ENCODE results near the gene ATAD3A.

Gene ATAD3A

DNA sequence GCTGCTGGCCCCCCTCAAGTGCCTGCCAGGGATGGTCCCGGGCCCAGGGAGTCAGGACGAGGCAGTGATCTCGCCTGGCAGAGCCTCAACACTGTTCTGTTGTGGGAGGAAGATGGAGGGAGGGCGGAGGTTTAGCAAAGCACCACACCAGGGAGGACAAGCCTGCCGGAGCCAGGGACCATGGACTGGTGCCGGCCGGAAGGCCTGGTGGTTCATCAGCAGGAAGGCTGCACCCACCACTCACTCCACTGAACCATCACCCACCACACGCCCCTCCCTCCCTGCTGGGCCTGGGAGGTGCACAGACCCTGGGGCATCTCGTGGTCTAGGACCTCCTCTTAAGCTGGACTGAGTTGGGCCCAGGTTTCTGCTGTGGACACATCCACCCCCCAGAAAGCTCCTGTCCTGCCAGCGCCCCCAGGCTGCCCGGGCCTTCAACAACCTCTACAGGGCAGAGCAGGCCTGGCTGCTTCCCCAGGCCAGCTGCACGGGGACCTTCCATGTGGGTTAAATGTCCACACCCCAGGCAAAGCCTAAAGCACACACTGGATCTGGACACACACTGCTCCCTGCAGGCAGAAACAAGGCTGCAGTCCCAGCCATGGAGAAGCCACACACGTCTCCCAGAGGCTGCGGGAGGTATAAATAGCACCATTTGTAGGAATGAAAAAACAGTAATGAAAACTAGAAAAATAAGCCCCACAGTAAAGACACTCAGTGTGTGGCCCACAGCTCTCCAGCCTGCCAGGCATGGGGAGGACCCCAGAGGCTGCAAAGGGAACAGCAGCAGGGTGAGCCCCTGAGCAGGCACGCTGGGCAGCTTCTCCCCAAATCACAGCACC is 38.9 kb downstream of the ATAD3A start:
- ChIA-PET POLR2A (no interaction called here), CTCF (no interaction called here)
- Histone ChIP-seq H3K4me1 (ENCODE audit: control insufficient read depth, insufficient read depth, low read length) (no peaks in the 10 kb centered on the region; the same call in 1 of the 2 replicates), H3K9me3 (ENCODE audit: control insufficient read depth, insufficient read depth, low read depth, low read length) (no peaks in the 10 kb centered on the region), H3K4me3 (ENCODE audit: low read depth, low read length) (no peak overlapping the region), H3K36me3 (ENCODE audit: control insufficient read depth in 2 of 2, insufficient read depth in 1 of 2, low read length in 2 of 2) (peaks cover 4 to 54% of the 10 kb centered on the region in 2 experiments; a peak in 2 of 3 replicates), H3K27ac (ENCODE audit: extremely low read depth, low read depth, low read length) (peak overlapping the region; percentile 25; the same call in 1 of the 2 replicates)
- TF ChIP-seq KLF8 (tag by site-specific recombination; IDR thresholded peaks at IDR 0.05) (no peak), ZNF660 (tag by site-specific recombination; IDR thresholded peaks at IDR 0.05) (0 out of 2 replicates have a peak, but pooled peaks have one; percentile 18), GLIS2 (tag by site-specific recombination; IDR thresholded peaks at IDR 0.05) (peak; percentile 32; the same call in 1 of the 2 replicates), ZNF394 (tag by site-specific recombination; IDR thresholded peaks at IDR 0.05; ENCODE audit: borderline replicate concordance) (peak; percentile 14; the same call in 1 of the 2 replicates), ZIC2 (tag by site-specific recombination; IDR thresholded peaks at IDR 0.05) (peak; percentile 57), GLIS1 (tag by site-specific recombination; IDR thresholded peaks at IDR 0.05) (peak; percentile 84)
- TF ChIP-seq, protein P1, sequence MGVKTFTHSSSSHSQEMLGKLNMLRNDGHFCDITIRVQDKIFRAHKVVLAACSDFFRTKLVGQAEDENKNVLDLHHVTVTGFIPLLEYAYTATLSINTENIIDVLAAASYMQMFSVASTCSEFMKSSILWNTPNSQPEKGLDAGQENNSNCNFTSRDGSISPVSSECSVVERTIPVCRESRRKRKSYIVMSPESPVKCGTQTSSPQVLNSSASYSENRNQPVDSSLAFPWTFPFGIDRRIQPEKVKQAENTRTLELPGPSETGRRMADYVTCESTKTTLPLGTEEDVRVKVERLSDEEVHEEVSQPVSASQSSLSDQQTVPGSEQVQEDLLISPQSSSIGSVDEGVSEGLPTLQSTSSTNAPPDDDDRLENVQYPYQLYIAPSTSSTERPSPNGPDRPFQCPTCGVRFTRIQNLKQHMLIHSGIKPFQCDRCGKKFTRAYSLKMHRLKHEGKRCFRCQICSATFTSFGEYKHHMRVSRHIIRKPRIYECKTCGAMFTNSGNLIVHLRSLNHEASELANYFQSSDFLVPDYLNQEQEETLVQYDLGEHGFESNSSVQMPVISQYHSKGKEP (tag by site-specific recombination; IDR thresholded peaks at IDR 0.05), result no peak
- TF ChIP-seq, protein P2, sequence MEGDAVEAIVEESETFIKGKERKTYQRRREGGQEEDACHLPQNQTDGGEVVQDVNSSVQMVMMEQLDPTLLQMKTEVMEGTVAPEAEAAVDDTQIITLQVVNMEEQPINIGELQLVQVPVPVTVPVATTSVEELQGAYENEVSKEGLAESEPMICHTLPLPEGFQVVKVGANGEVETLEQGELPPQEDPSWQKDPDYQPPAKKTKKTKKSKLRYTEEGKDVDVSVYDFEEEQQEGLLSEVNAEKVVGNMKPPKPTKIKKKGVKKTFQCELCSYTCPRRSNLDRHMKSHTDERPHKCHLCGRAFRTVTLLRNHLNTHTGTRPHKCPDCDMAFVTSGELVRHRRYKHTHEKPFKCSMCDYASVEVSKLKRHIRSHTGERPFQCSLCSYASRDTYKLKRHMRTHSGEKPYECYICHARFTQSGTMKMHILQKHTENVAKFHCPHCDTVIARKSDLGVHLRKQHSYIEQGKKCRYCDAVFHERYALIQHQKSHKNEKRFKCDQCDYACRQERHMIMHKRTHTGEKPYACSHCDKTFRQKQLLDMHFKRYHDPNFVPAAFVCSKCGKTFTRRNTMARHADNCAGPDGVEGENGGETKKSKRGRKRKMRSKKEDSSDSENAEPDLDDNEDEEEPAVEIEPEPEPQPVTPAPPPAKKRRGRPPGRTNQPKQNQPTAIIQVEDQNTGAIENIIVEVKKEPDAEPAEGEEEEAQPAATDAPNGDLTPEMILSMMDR (tag by site-specific recombination; IDR thresholded peaks at IDR 0.05), result peak; percentile 82

DNA sequence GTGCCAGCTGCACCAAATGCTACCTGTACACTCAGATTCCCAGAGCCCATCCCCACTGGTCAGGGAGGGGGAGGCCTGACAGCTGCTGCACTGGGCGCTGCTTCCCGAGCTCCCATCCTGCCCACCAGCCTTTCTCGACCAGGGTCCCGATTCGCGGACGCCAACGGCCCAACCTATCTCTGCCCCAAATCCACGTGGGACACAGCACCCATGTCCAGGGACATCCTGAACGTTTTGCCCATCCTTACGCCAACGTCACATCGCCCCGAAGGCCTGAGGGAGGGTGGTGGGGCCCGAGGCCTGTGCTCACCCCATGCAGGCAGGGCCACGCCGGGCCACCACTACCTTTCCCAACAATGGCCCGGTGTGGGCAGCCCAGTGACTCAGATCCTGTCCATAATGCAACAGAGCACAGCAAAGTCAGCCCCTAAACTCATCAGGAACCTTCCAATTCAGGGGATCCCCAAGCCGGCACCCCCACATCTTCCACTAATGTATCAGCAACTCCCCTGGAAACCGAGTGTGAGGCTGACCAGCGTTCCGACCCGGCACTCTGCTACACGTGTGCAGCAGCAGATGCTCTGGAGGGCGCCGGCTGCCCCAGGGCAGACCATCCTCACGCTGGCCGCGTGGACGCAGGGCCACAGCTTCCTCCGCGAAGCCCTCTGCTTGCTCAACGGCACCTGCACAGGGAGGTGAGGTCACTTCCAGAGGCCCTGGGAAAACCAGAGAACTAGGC is 39.7 kb downstream of the ATAD3A start:
- CTCF ChIA-PET, result no interaction called here
- H3K4me3 ChIP-seq (ENCODE audit: low read depth, low read length), result no peak overlapping the region
- POLR2A ChIA-PET, result no interaction called here
- H3K4me1 ChIP-seq (ENCODE audit: control insufficient read depth, insufficient read depth, low read length), result no peaks in the 10 kb centered on the region; the same call in 1 of the 2 replicates
- H3K9me3 ChIP-seq (ENCODE audit: control insufficient read depth, insufficient read depth, low read depth, low read length), result no peaks in the 10 kb centered on the region
- peaks cover 4 to 51% of the 10 kb centered on the region in 2 experiments; a peak in 2 of 3 replicates for H3K36me3 ChIP-seq (ENCODE audit: control insufficient read depth in 2 of 2, insufficient read depth in 1 of 2, low read length in 2 of 2)
- H3K27ac ChIP-seq (ENCODE audit: extremely low read depth, low read depth, low read length), result peak overlapping the region; percentile 25
- TF ChIP-seq KLF1 (tag by site-specific recombination; IDR thresholded peaks at IDR 0.05) (no peak), ZNF473 (tag by site-specific recombination; IDR thresholded peaks at IDR 0.05) (no peak), KLF9 (tag by site-specific recombination; IDR thresholded peaks at IDR 0.05; ENCODE audit: low read depth) (no peak), ZNF621 (tag by site-specific recombination; IDR thresholded peaks at IDR 0.05) (no peak), ZNF558 (tag by site-specific recombination; IDR thresholded peaks at IDR 0.05) (no peak), ZSCAN30 (tag by site-specific recombination; IDR thresholded peaks at IDR 0.05) (no peak), ZNF10 (tag by site-specific recombination; IDR thresholded peaks at IDR 0.05) (peak; percentile 61), ZNF843 (tag by site-specific recombination; IDR thresholded peaks at IDR 0.05) (no peak), ZNF600 (tag by site-specific recombination; IDR thresholded peaks at IDR 0.05) (peak; percentile 61), ZSCAN23 (tag by site-specific recombination; IDR thresholded peaks at IDR 0.05) (no peak), ZFHX2 (tag by site-specific recombination; conservative IDR thresholded peaks at IDR 0.05) (no peak), ZNF24 (tag by site-specific recombination; IDR thresholded peaks at IDR 0.05) (no peak)
- TF ChIP-seq, protein P3, sequence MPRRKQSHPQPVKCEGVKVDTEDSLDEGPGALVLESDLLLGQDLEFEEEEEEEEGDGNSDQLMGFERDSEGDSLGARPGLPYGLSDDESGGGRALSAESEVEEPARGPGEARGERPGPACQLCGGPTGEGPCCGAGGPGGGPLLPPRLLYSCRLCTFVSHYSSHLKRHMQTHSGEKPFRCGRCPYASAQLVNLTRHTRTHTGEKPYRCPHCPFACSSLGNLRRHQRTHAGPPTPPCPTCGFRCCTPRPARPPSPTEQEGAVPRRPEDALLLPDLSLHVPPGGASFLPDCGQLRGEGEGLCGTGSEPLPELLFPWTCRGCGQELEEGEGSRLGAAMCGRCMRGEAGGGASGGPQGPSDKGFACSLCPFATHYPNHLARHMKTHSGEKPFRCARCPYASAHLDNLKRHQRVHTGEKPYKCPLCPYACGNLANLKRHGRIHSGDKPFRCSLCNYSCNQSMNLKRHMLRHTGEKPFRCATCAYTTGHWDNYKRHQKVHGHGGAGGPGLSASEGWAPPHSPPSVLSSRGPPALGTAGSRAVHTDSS (tag by site-specific recombination; IDR thresholded peaks at IDR 0.05), result no peak
- TF ChIP-seq, protein P4, sequence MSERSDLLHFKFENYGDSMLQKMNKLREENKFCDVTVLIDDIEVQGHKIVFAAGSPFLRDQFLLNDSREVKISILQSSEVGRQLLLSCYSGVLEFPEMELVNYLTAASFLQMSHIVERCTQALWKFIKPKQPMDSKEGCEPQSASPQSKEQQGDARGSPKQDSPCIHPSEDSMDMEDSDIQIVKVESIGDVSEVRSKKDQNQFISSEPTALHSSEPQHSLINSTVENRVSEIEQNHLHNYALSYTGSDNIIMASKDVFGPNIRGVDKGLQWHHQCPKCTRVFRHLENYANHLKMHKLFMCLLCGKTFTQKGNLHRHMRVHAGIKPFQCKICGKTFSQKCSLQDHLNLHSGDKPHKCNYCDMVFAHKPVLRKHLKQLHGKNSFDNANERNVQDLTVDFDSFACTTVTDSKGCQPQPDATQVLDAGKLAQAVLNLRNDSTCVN (tag by site-specific recombination; optimal IDR thresholded peaks at IDR 0.05), result no peak
- TF ChIP-seq, protein P5, sequence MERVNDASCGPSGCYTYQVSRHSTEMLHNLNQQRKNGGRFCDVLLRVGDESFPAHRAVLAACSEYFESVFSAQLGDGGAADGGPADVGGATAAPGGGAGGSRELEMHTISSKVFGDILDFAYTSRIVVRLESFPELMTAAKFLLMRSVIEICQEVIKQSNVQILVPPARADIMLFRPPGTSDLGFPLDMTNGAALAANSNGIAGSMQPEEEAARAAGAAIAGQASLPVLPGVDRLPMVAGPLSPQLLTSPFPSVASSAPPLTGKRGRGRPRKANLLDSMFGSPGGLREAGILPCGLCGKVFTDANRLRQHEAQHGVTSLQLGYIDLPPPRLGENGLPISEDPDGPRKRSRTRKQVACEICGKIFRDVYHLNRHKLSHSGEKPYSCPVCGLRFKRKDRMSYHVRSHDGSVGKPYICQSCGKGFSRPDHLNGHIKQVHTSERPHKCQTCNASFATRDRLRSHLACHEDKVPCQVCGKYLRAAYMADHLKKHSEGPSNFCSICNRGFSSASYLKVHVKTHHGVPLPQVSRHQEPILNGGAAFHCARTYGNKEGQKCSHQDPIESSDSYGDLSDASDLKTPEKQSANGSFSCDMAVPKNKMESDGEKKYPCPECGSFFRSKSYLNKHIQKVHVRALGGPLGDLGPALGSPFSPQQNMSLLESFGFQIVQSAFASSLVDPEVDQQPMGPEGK (tag by site-specific recombination; IDR thresholded peaks at IDR 0.05), result peak; percentile 1; the same call in 1 of the 2 replicates
